H9 (cell line): Measurements from ENCODE around the gene PGBD5. TPM values are rescaled to one million over a fixed set of nuclear protein-coding genes. Genes with fewer than 3 reads are reported as not detected.
A peak's percentile ranks its signal among the peaks of the same experiment; 100 is the strongest.

Source experiments
- DNase-seq: peaks from one replicate; pipeline ENCODE4 v3.0.0-alpha.2; 2017
- H2AFZ ChIP-seq: one replicate; pipeline ENCODE4 v1.6.1; 2013; ENCODE audit warnings: mild to moderate bottlenecking, low read length, control low read depth, moderate library complexity
- H2AK5ac ChIP-seq: 2 replicates; pipeline ENCODE4 v1.6.1; 2013; ENCODE audit warnings: low read length, control low read depth, mixed read lengths; ENCODE audit not compliant: insufficient read length
- H2BK120ac ChIP-seq: one replicate; pipeline ENCODE4 v1.6.1; 2013; ENCODE audit warnings: low read depth, mild to moderate bottlenecking, low read length, control low read depth, inconsistent platforms; ENCODE audit not compliant: poor library complexity, severe bottlenecking
- H2BK12ac ChIP-seq: 2 replicates; pipeline ENCODE4 v1.6.1; 2013; ENCODE audit warnings: low read length, control low read depth, mixed read lengths, low read depth; ENCODE audit not compliant: insufficient read length
- H2BK15ac ChIP-seq: 2 replicates; pipeline ENCODE4 v1.6.1; 2013; ENCODE audit warnings: low read depth, low read length, control low read depth
- H2BK20ac ChIP-seq: one replicate; pipeline ENCODE4 v1.6.1; 2013; ENCODE audit warnings: low read depth, mild to moderate bottlenecking, low read length, control low read depth, inconsistent platforms; ENCODE audit not compliant: poor library complexity, severe bottlenecking
- H2BK5ac ChIP-seq: 2 replicates; pipeline ENCODE4 v1.6.1; 2013; ENCODE audit warnings: low read length, control low read depth, mixed read lengths; ENCODE audit not compliant: insufficient read length
- H3K14ac ChIP-seq: 2 replicates; pipeline ENCODE4 v1.6.1; 2013; ENCODE audit warnings: low read length, control low read depth; ENCODE audit not compliant: insufficient read depth
- H3K18ac ChIP-seq: 2 replicates; pipeline ENCODE4 v1.6.1; 2013; ENCODE audit warnings: low read depth, mild to moderate bottlenecking, mixed read lengths, low read length, control low read depth; ENCODE audit not compliant: insufficient read length
- H3K23ac ChIP-seq: 2 replicates; pipeline ENCODE4 v1.6.1; 2013; ENCODE audit warnings: low read length, control low read depth, mixed read lengths, low read depth; ENCODE audit not compliant: insufficient read length
- H3K23me2 ChIP-seq: 2 replicates; pipeline ENCODE4 v1.6.1; 2013; ENCODE audit warnings: low read depth, mild to moderate bottlenecking, mixed read lengths, low read length, control low read depth; ENCODE audit not compliant: insufficient read length, poor library complexity, severe bottlenecking
- H3K27ac ChIP-seq: 2 replicates; pipeline ENCODE4 v1.5.1; 2013; ENCODE audit warnings: low read length, control low read depth, mixed read lengths, low read depth; ENCODE audit not compliant: insufficient read length
- H3K27me3 ChIP-seq: 2 replicates; pipeline ENCODE4 v1.6.1; 2013; ENCODE audit warnings: low read length, control low read depth, inconsistent platforms; ENCODE audit not compliant: insufficient read depth
- H3K4ac ChIP-seq: 2 replicates; pipeline ENCODE4 v1.6.1; 2013; ENCODE audit warnings: low read depth, mild to moderate bottlenecking, control low read depth, inconsistent platforms, low read length, moderate library complexity
- H3K4me1 ChIP-seq: 2 replicates; pipeline ENCODE4 v1.6.1; 2013; ENCODE audit warnings: low read length, control low read depth, inconsistent platforms; ENCODE audit not compliant: insufficient read depth
- H3K4me2 ChIP-seq: 2 replicates; pipeline ENCODE4 v1.6.1; 2013; ENCODE audit warnings: low read length, control low read depth, mixed read lengths; ENCODE audit not compliant: insufficient read length, insufficient read depth
- H3K56ac ChIP-seq: 2 replicates; pipeline ENCODE4 v1.6.1; 2013; ENCODE audit warnings: low read depth, mild to moderate bottlenecking, mixed read lengths, low read length, control low read depth; ENCODE audit not compliant: insufficient read length
- H3K79me1 ChIP-seq: 2 replicates; pipeline ENCODE4 v1.6.1; 2013; ENCODE audit warnings: low read depth, mild to moderate bottlenecking, moderate library complexity, low read length, control low read depth, inconsistent platforms; ENCODE audit not compliant: insufficient read depth, poor library complexity, severe bottlenecking
- H3K79me2 ChIP-seq: 2 replicates; pipeline ENCODE4 v1.6.1; 2013; ENCODE audit warnings: low read length, control low read depth, inconsistent platforms; ENCODE audit not compliant: insufficient read depth
- H3K9ac ChIP-seq: 2 replicates; pipeline ENCODE4 v1.6.1; 2013; ENCODE audit warnings: low read length, control low read depth, mixed read lengths; ENCODE audit not compliant: insufficient read length; ENCODE audit errors: extremely low read depth
- H3K9me3 ChIP-seq: one replicate; pipeline ENCODE4 v1.6.1; 2013; ENCODE audit warnings: low read depth, low read length, inconsistent platforms; ENCODE audit not compliant: control insufficient read depth
- H3T11ph ChIP-seq: one replicate; pipeline ENCODE4 v1.6.1; 2013; ENCODE audit warnings: mild to moderate bottlenecking, low read length, control low read depth, inconsistent platforms
- H4K20me1 ChIP-seq: one replicate; pipeline ENCODE4 v1.6.1; 2013; ENCODE audit not compliant: control insufficient read depth, insufficient read length, insufficient read depth
- H4K5ac ChIP-seq: 2 replicates; pipeline ENCODE4 v1.6.1; 2013; ENCODE audit warnings: low read depth, mild to moderate bottlenecking, mixed read lengths, low read length, control low read depth; ENCODE audit not compliant: insufficient read length
- H4K8ac ChIP-seq: replicated peaks from 2 replicates; pipeline ENCODE4 v1.6.1; 2013; ENCODE audit warnings: low read length, control low read depth, mixed read lengths, low read depth; ENCODE audit not compliant: insufficient read length
- H4K91ac ChIP-seq: 2 replicates; pipeline ENCODE4 v1.6.1; 2013; ENCODE audit warnings: low read depth, mild to moderate bottlenecking, moderate library complexity, mixed read lengths, low read length, control low read depth; ENCODE audit not compliant: insufficient read length
- H3K27ac Mint-ChIP-seq, 3 experiments: 2 replicates in 2 of 3; 3 replicates in 1 of 3; pipeline ENCODE4 v1.8.0; 2020 to 2021; ENCODE audit warnings: mixed read lengths in 3 of 3, mild to moderate bottlenecking in 1 of 3, moderate library complexity in 1 of 3
- H3K27me3 Mint-ChIP-seq: 2 replicates; pipeline ENCODE4 v1.8.0; 2021; ENCODE audit warnings: low read depth, mild to moderate bottlenecking, moderate library complexity, mixed read lengths
- H3K36me3 Mint-ChIP-seq, 3 experiments: 2 replicates in 2 of 3; 3 replicates in 1 of 3; pipeline ENCODE4 v1.8.0; 2020 to 2021; ENCODE audit warnings: low read depth in 3 of 3, mixed read lengths in 3 of 3; ENCODE audit not compliant: insufficient read depth in 1 of 3
- H3K4me1 Mint-ChIP-seq, 2 experiments: 2 replicates each; pipeline ENCODE4 v1.8.0; 2020; ENCODE audit warnings: mixed read lengths in 2 of 2
- H3K4me3 Mint-ChIP-seq, 2 experiments: 2 replicates in 1 of 2; 3 replicates in 1 of 2; pipeline ENCODE4 v1.8.0; 2020 to 2021; ENCODE audit warnings: mild to moderate bottlenecking in 2 of 2, mixed read lengths in 2 of 2, moderate library complexity in 1 of 2
- H3K9me3 Mint-ChIP-seq, 2 experiments: 2 replicates in 1 of 2; 3 replicates in 1 of 2; pipeline ENCODE4 v1.8.0; 2020; ENCODE audit warnings: mild to moderate bottlenecking in 2 of 2, mixed read lengths in 2 of 2, moderate library complexity in 1 of 2
- WGBS: extraction: QIAGEN DNeasy Blood & Tissue Kit; methylation state at CpG from one replicate; pipeline ENCODE4 v1.1.7; 2013; ENCODE audit warnings: missing lambda C conversion rate, low lambda C conversion rate, mixed read lengths; ENCODE audit not compliant: insufficient read length; ENCODE audit errors: extremely low coverage; 5-methylcytosine and 5-hydroxymethylcytosine counted together
- total RNA-seq: library from RNA; stranded (reverse); gene quantifications from 2 replicates; pipeline ENCODE4 v1.2.1, GENCODE V29; 2021
- TF ChIP-seq, protein P1 (sequence below): fragments of 200-600 bp; sonication (generic); conservative IDR thresholded peaks from 3 replicates; pipeline ENCODE4 v1.8.0; 2021; ENCODE audit warnings: antibody characterized with exemption, mild to moderate bottlenecking

PGBD5 gene
- total RNA-seq, 1 experiment from 2014 or later, result 19.1 TPM

DNA sequence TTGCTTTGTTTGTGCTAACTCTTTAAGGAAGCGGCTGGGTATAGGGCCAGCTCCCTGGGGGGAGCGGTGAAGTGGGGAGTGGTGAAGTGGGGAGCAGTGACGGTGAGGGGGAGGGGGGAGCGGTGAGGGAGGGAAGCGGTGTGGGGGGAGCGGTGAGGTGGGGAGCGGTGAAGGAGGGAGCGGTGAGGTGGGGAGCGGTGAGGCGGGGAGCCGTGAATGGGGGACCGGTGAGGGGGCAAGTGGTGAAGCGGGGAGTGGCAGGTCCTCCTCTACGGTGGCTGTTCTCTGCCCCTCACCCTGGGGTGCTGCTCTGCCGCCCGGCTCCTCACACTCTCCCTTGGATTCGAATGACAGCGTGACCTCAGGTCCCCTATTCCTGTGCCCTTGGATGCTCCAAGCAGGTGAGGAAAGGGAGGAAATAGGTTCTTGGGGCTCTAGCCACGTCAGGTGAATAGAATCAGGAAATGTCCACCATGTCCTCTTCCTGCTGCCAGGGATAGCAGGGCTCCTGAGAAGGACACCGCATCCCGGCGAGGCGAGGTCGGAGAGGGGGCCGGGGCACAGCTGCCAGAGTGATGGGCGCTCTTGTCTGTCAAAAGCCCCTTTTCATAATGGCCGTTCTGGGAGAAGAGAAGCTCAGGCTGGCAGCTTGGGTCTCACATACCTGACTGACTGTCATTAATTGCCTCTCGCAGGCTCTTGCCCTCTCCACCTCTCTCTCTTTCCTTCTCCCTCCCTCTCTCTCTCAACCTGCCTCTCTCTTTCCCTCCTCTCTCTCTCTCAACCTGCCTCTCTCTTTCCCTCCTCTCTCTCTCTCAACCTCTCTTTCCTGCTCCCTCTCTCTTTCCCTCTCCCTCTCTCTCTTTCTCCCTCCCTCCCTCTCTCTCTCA lies 134.2 kb downstream of the PGBD5 start:
- Histone ChIP-seq H3K4me1 (peaks cover 6% of the 10 kb centered on the region), H3K27ac (no peak overlapping the region), H3K14ac (no peak overlapping the region; the same call in 1 of the 2 replicates), H2BK120ac (no peak overlapping the region), H2BK12ac (no peak overlapping the region), H3K23me2 (no peaks in the 10 kb centered on the region), H2AFZ (no peak overlapping the region), H3K4me2 (peak overlapping the region; percentile 90), H3K27me3 (no peaks in the 10 kb centered on the region), H3K56ac (no peak overlapping the region), H4K20me1 (no peaks in the 10 kb centered on the region), H3T11ph (no peak overlapping the region), H4K8ac (no peak overlapping the region), H4K91ac (no peak overlapping the region), H3K79me1 (no peaks in the 10 kb centered on the region), H3K79me2 (no peaks in the 10 kb centered on the region), H2BK15ac (no peak overlapping the region), H3K9ac (no peak overlapping the region), H3K9me3 (no peaks in the 10 kb centered on the region), H2BK20ac (no peak overlapping the region), H2BK5ac (no peak overlapping the region), H3K23ac (no peak overlapping the region), H4K5ac (no peak overlapping the region), H3K4ac (no peak overlapping the region), H2AK5ac (no peak overlapping the region), H3K18ac (no peak overlapping the region)
- DNase-seq, result no peak
- Mint-ChIP-seq H3K27ac (peak overlapping the region in 1 of 3 experiments; percentile 62; a peak in 1 of 7 replicates), H3K4me3 (peak overlapping the region; percentile 32 to 82), H3K36me3 (no peaks in the 10 kb centered on the region; a peak in 1 of 7 replicates), H3K9me3 (no peaks in the 10 kb centered on the region), H3K4me1 (peaks cover 24 to 33% of the 10 kb centered on the region in 2 experiments), H3K27me3 (no peaks in the 10 kb centered on the region; the same call in 1 of the 2 replicates)
- TF ChIP-seq, protein P1, sequence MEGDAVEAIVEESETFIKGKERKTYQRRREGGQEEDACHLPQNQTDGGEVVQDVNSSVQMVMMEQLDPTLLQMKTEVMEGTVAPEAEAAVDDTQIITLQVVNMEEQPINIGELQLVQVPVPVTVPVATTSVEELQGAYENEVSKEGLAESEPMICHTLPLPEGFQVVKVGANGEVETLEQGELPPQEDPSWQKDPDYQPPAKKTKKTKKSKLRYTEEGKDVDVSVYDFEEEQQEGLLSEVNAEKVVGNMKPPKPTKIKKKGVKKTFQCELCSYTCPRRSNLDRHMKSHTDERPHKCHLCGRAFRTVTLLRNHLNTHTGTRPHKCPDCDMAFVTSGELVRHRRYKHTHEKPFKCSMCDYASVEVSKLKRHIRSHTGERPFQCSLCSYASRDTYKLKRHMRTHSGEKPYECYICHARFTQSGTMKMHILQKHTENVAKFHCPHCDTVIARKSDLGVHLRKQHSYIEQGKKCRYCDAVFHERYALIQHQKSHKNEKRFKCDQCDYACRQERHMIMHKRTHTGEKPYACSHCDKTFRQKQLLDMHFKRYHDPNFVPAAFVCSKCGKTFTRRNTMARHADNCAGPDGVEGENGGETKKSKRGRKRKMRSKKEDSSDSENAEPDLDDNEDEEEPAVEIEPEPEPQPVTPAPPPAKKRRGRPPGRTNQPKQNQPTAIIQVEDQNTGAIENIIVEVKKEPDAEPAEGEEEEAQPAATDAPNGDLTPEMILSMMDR, result no peak
- no CpG with 5 or more reads among the region's 28 CpGs for WGBS
